DLD1 (cell line): ENCODE measurements around the gene NGLY1.

Source experiments
- in situ Hi-C: cut with HindIII; loops from 2 replicates; pipeline ENCODE4 v1.10.0; 2017; ENCODE audit warnings: low sequenced_read_pairs

NGLY1 gene

GRCh38 chr3:25713341-25713985 is 69.8 kb downstream of the NGLY1 start:
- in situ Hi-C loops = no loop called here

GRCh38 chr3:25711090-25711489 is 72.2 kb downstream of the NGLY1 start:
- in situ Hi-C loops = no loop called here

- in situ Hi-C loops = no loop called here
These were observed 75.2 kb downstream of the NGLY1 start for GRCh38 chr3:25708036-25708435.

GRCh38 chr3:25707268-25707926 is 75.8 kb downstream of the NGLY1 start:
- in situ Hi-C loops = no loop called here

- in situ Hi-C loops = no loop called here
These were observed 77.0 kb downstream of the NGLY1 start for GRCh38 chr3:25706213-25706612.

- in situ Hi-C loops = no loop called here
These were observed 85.7 kb downstream of the NGLY1 start for GRCh38 chr3:25697553-25697952.

- in situ Hi-C loops = no loop called here
These were observed 87.4 kb downstream of the NGLY1 start for GRCh38 chr3:25695731-25696420.

- in situ Hi-C loops = no loop called here
These were observed 90.0 kb downstream of the NGLY1 start for GRCh38 chr3:25693238-25693637.

- in situ Hi-C loops = no loop called here
These were observed 90.9 kb downstream of the NGLY1 start for GRCh38 chr3:25692341-25692740.

- in situ Hi-C loops = no loop called here
These were observed 92.3 kb downstream of the NGLY1 start for GRCh38 chr3:25690768-25691533.

GRCh38 chr3:25689226-25689625 is 94.0 kb downstream of the NGLY1 start:
- in situ Hi-C loops = no loop called here

GRCh38 chr3:25687742-25688141 is 95.5 kb downstream of the NGLY1 start:
- in situ Hi-C loops = no loop called here

GRCh38 chr3:25686766-25687165 is 96.5 kb downstream of the NGLY1 start:
- in situ Hi-C loops = no loop called here

- in situ Hi-C loops = no loop called here
These were observed 99.4 kb downstream of the NGLY1 start for GRCh38 chr3:25683882-25684281.

GRCh38 chr3:25683410-25683809 is 99.8 kb downstream of the NGLY1 start:
- in situ Hi-C loops = no loop called here

- in situ Hi-C loops = no loop called here
These were observed 103.5 kb downstream of the NGLY1 start for GRCh38 chr3:25679642-25680302.

- in situ Hi-C loops = no loop called here
These were observed 104.1 kb downstream of the NGLY1 start for GRCh38 chr3:25679166-25679565.

GRCh38 chr3:25678581-25678980 is 104.7 kb downstream of the NGLY1 start:
- in situ Hi-C loops = no loop called here

- in situ Hi-C loops = no loop called here
These were observed 106.1 kb downstream of the NGLY1 start for GRCh38 chr3:25677121-25677520.

- in situ Hi-C loops = no loop called here
These were observed 108.6 kb downstream of the NGLY1 start for GRCh38 chr3:25674670-25675069.

- in situ Hi-C loops = no loop called here
These were observed 109.4 kb downstream of the NGLY1 start for GRCh38 chr3:25673738-25674298.
